ENCODE measurements around the gene SSR2. TPM values are rescaled to one million over a fixed set of nuclear protein-coding genes. Genes with fewer than 3 reads are reported as not detected.

The SSR2 gene
- polyA plus RNA-seq, 1 of the 3 experiments (the other 2 are of a cell fraction), result 1,136 TPM

GRCh38 chr1:156024801-156025200 lies 4.0 kb upstream of the SSR2 start (continued):
- TF ChIP-seq IRF3 (IDR thresholded peaks at IDR 0.05; ENCODE audit: low read depth, low read length), result no peak
- TF ChIP-seq MXI1 (IDR thresholded peaks at IDR 0.05; ENCODE audit: low read depth, low read length), result no peak
- TF ChIP-seq GABPA (IDR thresholded peaks at IDR 0.05; ENCODE audit: low read depth), result no peak
- no peak for TF ChIP-seq SIN3A (IDR thresholded peaks at IDR 0.05; ENCODE audit: borderline replicate concordance, low read depth, low read length)
- TF ChIP-seq TCF12 (IDR thresholded peaks at IDR 0.05), result no peak
- no peak for TF ChIP-seq MAX (IDR thresholded peaks at IDR 0.05; ENCODE audit: low read depth)
- no peak for TF ChIP-seq SMC3 (IDR thresholded peaks at IDR 0.05; ENCODE audit: low read depth, low read length)
- TF ChIP-seq EP300 (IDR thresholded peaks at IDR 0.05; ENCODE audit: borderline replicate concordance in 1 of 2, low read depth in 1 of 2, low read length in 1 of 2), result no peak
- no peak for TF ChIP-seq MEF2A (IDR thresholded peaks at IDR 0.05; ENCODE audit: borderline replicate concordance, low read depth)

- WGBS (ENCODE audit: low lambda C conversion rate), result 84% methylated on average over 2 of the region's 2 CpGs
- H3K4me3 ChIP-seq (ENCODE audit: low read depth in 2 of 2, low read length in 1 of 2), result no peak overlapping the region
- ChIA-PET POLR2A (interaction anchor here (1.4 kb wide), 1 partner anchor 44 kb away, joined by 6 read pairs; no protein-coding TSS in a partner anchor), CTCF (interaction anchor here (0.8 to 2.9 kb wide), 4 partner anchors 11 to 44 kb away, joined by 4 to 14 read pairs (median 6); partner anchors contain the start of gene UBQLN4)
- peaks cover 22% of the 10 kb centered on the region for H4K20me1 ChIP-seq (ENCODE audit: insufficient read depth)
- no peak for DNase-seq
- no peaks in the 10 kb centered on the region for H3K27me3 ChIP-seq (ENCODE audit: insufficient read depth)
- H3K36me3 ChIP-seq (replicated peaks in 1 of 2; ENCODE audit: control insufficient read depth in 1 of 2, insufficient read depth in 2 of 2, low read length in 1 of 2), result peaks cover 11 to 26% of the 10 kb centered on the region in 2 experiments
- no peak overlapping the region for H3K4me2 ChIP-seq
- TF ChIP-seq ELF1 (IDR thresholded peaks at IDR 0.05), result no peak
- no peak for TF ChIP-seq IRF3 (IDR thresholded peaks at IDR 0.05; ENCODE audit: low read depth, low read length)
- no peak for TF ChIP-seq JUND (IDR thresholded peaks at IDR 0.05)
- no peak for TF ChIP-seq SMC3 (IDR thresholded peaks at IDR 0.05; ENCODE audit: low read depth, low read length)
- no peak for TF ChIP-seq FOSL2 (IDR thresholded peaks at IDR 0.05; ENCODE audit: borderline replicate concordance, low read depth)
- no peak for TF ChIP-seq RXRA (IDR thresholded peaks at IDR 0.05; ENCODE audit: borderline replicate concordance, low read depth)
- TF ChIP-seq RFX5 (IDR thresholded peaks at IDR 0.05; ENCODE audit: low read length), result no peak
- no peak for TF ChIP-seq NFIC (IDR thresholded peaks at IDR 0.05; ENCODE audit: borderline replicate concordance)
- TF ChIP-seq PBX3 (IDR thresholded peaks at IDR 0.05), result no peak
- no peak for TF ChIP-seq TAF1 (IDR thresholded peaks at IDR 0.05; ENCODE audit: borderline replicate concordance, low read depth, low read length)
- TF ChIP-seq FOXM1 (IDR thresholded peaks at IDR 0.05; ENCODE audit: low read depth), result no peak
- TF ChIP-seq TEAD4 (IDR thresholded peaks at IDR 0.05; ENCODE audit: borderline replicate concordance, insufficient read depth), result no peak
- TF ChIP-seq ZBTB33 (IDR thresholded peaks at IDR 0.05; ENCODE audit: borderline replicate concordance, low read depth), result no peak
- TF ChIP-seq CHD2 (IDR thresholded peaks at IDR 0.05; ENCODE audit: low read length, partially characterized antibody), result no peak
- TF ChIP-seq RCOR1 (IDR thresholded peaks at IDR 0.05; ENCODE audit: low read length), result no peak
- no peak for TF ChIP-seq TCF12 (IDR thresholded peaks at IDR 0.05)
- no peak for TF ChIP-seq MAX (IDR thresholded peaks at IDR 0.05; ENCODE audit: low read depth)
- TF ChIP-seq GATA2 (CRISPR knock-in tag; IDR thresholded peaks at IDR 0.05), result no peak
- no peak for TF ChIP-seq USF2 (IDR thresholded peaks at IDR 0.05; ENCODE audit: borderline replicate concordance, low read depth, low read length)
- TF ChIP-seq MXI1 (IDR thresholded peaks at IDR 0.05; ENCODE audit: low read depth, low read length), result no peak
- H3K9me3 ChIP-seq, result no peaks in the 10 kb centered on the region
- H3K9ac ChIP-seq, result no peak overlapping the region
- H3K4me1 ChIP-seq (ENCODE audit: control insufficient read depth in 1 of 2, insufficient read depth in 2 of 2, low read depth in 1 of 2, low read length in 1 of 2), result peaks cover 7 to 12% of the 10 kb centered on the region in 2 experiments; a peak in 3 of 4 replicates
- no peak overlapping the region for H3K27ac ChIP-seq (ENCODE audit: low read depth in 2 of 2, low read length in 1 of 2)
- no peaks in the 10 kb centered on the region for H3K9me2 ChIP-seq
- H3F3A ChIP-seq (replicated peaks; ENCODE audit: insufficient read depth), result peaks cover 17% of the 10 kb centered on the region
- H2AFZ ChIP-seq (ENCODE audit: low read depth), result no peak overlapping the region
- H3K79me2 ChIP-seq (ENCODE audit: insufficient read depth), result peaks cover 35% of the 10 kb centered on the region
Observed at GRCh38 chr1:156021954-156022353, 1.2 kb upstream of the SSR2 start.
